ENCODE results near the gene PTAR1.
"Not testable (repeated sequence)": the region's sequence is repeated elsewhere in the genome, so short reads cannot be mapped to it uniquely, and the experiment has no call there.

Gene PTAR1, protein sequence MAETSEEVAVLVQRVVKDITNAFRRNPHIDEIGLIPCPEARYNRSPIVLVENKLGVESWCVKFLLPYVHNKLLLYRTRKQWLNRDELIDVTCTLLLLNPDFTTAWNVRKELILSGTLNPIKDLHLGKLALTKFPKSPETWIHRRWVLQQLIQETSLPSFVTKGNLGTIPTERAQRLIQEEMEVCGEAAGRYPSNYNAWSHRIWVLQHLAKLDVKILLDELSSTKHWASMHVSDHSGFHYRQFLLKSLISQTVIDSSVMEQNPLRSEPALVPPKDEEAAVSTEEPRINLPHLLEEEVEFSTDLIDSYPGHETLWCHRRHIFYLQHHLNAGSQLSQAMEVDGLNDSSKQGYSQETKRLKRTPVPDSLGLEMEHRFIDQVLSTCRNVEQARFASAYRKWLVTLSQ

DNA sequence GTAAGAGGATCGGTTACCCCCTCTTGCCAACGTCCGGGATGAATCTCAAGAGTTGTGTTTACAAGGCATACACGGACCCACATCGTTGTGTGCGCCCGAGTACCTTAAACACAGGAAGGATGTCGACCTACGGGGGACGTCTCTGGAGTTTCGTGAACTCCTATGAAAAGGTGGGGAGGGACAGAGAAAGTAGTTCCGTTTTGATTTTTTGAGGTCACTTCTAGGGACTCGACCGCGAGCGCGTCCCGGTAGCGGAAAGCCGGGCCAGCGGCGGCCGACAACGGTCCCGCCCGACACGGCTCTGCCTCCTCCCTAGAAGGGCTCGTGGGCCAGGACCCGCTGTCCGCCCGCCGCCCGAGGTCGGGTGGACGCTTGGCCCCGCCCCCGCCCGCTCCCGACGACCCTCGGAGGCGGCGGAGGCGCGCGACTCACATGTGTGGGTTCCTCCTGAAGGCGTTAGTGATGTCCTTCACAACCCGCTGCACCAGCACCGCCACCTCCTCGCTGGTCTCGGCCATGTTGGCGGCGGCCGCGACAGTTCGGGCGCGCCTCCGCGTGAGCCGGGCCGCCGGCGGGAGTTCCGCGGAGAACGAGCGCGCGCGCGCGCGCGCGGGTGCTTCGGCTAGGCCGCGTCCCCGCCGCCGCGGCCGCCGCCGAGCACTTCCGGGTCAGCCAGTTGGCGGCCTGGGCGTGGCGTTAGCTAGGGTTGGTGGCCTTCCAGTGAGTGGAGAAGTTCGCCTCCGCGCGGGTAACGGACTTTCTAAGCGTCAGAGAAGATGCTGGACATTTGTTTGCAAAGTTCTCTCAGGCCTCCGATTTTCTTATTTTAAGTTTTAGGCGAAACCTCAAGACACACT, at the start of gene PTAR1:
PTAR1 (minus strand) TSS at position 591 of the 857 bp plus-strand sequence; CDS start at position 518, 73 bp downstream.
- peak; percentile 86 for DNase-seq

DNA sequence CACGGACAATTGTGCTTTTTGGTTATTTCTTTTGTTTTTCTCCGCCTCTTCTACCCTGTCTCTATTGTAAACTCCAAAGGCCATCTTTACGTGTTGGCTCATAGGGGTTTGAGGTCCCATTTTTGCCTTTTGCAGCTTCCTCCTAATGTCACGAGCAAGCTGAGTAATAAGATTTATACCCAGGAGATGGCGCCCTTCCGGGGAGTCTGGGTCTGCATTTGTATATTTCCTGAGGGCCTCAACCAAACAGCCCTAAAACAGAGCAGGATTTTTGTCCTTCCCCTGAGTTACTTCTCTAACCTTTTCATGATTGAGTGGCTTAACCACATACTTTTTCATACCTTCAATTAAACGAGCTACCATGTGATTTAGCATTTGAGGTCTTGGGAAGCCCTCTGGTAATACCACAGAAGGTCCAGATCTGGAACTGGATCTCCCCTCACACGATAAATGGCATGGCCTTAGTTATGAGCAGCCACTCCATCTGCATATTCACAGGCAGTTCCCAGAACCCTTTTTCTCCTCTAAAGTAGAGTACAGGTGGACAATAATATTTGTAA, 49.6 kb upstream of the PTAR1 start:
- peak; percentile 39 for DNase-seq

DNA sequence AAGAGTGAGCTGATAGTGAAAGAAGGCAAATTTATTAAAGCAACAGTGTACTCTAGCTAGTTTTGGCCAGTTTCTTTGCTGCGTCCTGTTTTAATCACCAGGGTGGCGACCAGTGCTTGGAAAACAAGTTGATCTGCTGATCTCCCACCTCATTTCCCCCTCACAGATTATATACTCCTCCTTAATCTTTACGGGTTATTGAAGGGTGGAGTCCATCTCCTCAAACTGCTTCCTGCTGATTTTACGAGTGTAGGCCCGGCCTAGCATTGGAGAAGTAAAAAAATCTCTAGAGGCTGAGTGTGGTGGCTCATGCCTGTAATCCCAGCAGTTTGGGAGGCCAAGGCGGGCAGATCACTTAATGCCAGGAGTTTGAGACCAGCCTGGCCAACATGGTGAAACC, 46.8 kb upstream of the PTAR1 start:
- DNase-seq, result no peak

DNA sequence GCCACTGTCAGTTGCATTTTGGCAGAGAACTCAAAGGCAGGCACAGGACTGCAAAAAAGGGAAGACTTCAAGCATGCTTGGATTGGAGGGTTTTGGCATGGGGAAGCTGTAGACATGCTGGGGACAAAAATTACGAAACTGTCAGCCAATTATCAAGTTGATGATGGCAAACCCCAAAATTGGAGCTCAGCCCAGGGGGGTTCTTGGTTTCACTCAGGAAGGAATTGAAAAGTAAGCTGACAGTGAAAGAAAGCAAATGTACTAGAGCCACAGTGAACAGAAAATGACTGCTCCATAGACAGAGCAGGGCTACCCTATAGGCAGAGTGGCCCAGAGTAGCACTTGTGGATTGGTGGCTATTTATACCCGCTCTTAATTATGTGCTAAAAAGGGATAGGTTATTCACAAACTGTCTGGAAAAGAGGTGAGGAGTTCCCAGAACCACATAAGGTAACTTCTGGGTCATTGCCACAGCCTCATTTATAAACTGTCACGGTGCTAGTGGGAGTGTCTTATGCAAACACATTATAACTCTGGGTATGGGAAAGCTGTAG, 46.2 kb upstream of the PTAR1 start:
- DNase-seq, result peak; percentile 95

DNA sequence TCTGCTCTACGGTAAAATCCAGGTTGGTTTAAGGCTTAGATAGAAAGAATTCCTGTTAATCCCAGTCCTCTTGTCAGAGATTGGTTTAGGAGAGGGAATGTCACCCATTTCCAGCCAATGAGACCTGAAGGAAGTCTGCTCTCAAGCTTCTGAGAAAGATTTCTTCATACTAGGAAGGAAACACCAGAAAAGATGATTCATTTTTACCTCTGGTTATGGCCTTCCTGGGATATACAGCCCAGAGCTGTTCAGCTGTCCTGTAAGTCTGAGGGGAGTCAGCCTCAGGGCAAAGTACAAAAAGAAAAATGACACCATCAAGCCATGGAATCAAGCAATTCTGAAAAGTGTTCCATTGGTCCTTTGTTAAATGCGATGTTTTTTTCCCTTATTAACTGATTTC, 42.2 kb upstream of the PTAR1 start:
- DNase-seq, result peak; percentile 14

DNA sequence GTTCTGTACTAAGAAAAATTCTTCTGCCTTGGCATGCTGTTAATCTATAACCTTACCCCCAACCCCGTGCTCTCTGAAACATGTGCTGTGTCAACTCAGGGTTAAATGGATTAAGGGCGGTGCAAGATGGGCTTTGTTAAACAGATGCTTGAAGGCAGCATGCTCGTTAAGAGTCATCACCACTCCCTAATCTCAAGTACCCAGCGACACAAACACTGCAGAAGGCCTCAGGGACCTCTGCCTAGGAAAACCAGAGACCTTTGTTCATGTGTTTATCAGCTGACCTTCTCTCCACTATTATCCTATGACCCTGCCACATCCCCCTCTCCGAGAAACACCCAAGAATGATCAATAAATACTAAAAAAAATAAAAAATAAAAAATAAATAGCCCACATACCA, 40.2 kb upstream of the PTAR1 start:
- not testable (repeated sequence) for DNase-seq

DNA sequence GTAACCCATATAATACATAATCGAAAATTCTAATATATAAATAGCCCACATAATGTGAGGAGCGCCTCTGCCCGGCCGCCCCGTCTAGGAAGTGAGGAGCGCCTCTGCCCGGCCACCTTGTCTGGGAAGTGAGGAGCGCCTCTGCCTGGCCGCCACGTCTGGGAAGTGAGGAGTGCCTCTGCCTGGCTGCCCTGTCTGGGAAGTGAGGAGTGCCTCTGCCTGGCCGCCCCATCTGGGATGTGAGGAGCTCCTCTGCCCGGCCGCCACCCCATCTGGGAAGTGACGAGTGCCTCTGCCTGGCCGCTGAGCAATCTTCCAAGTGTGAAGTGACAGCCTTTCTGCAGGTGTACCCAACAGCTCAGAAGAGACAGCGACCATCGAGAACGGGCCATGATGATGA, 39.7 kb upstream of the PTAR1 start:
- not testable (repeated sequence) for DNase-seq

DNA sequence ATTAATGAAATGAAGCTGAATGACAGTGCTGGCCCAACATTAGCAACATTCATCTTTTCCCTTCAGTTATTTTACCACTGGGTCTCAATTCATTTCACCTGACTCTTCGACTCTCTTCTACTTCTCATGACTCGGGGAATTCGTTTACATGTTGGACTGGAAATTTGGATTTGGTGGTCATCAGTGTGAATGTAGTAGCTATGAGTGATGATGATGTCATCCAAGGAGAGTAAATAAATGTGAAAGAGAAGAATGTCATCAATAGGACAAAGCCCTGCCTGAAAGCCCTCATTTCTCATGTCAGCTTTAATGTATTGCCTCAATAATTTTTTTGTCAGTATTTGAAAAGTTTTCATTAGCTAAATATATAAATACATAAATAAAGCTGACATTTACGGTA, 38.9 kb upstream of the PTAR1 start:
- DNase-seq, result no peak

DNA sequence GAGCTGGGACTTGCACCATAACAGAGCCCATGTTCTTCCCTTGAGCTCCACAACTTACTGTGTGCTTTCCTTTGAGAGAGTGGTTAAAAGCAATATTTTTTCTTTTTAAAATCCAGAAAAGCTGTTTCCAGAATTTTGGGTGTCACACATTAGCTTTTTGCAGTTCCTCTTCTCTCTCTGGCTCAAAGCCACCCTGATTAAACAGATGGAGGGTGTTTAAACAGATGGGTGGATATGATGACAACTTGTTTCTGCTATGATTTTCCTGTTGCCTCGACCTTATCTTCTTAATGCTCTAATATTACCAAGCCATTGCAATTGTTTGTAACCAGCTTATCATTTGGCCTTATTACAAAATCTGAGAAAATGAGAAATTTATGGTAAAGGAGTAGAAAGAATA, 37.9 kb upstream of the PTAR1 start:
- DNase-seq, result no peak

DNA sequence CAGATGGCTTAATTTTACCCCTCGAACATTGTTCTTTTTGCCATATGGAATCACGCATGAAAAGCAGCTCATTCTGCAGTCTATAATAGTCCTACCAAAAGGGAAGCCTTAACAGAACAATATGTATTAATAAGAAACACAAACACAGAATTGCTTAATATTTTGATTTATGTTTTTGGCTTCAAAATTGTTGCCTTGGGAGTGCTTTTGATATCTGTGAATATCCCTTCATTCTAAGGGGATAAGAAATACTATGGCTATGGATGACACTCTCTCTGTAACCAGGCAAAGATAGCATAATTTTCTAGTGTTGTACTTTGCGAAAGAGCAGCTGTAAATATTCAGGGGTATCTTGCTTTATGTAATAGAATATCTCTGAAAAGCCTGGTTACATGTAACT, 34.5 kb upstream of the PTAR1 start:
- no peak for DNase-seq

DNA sequence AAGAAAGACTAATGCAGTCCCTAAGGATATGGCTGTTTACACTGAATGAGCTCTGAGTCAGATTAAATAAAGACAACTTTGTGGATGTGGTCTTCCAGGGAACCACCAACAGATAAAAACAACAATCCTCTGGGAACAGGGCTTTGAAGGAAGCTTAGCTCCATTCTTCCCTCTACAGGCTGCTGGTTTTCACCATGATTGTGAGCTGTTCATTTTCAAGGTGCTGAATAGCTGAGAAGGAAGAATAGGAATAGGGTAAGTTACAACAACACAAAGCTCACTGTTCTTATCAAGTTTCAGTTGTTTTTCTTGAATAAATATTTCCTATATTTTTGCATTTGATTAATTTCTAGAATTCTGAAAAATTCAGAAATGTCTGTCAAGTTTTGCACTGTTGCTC, 25.9 kb upstream of the PTAR1 start:
- DNase-seq, result no peak

DNA sequence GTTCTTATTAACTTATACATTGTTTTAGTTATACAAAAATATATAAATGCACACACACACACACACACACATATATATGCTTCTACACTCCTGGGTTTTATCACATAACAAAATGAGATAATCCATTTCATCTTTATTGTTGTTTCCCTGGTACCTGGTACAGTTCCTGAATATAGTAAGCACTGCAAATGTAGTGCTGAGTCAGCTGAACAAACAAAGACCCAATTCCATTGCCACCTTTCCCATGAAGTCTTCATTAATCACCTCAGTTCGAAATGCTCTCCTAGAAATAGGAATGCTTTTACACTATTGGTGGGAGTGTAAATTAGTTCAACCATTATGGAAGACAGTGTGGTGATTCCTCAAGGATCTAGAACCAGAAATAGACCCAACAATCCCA, 13.4 kb upstream of the PTAR1 start:
- DNase-seq, result no peak

DNA sequence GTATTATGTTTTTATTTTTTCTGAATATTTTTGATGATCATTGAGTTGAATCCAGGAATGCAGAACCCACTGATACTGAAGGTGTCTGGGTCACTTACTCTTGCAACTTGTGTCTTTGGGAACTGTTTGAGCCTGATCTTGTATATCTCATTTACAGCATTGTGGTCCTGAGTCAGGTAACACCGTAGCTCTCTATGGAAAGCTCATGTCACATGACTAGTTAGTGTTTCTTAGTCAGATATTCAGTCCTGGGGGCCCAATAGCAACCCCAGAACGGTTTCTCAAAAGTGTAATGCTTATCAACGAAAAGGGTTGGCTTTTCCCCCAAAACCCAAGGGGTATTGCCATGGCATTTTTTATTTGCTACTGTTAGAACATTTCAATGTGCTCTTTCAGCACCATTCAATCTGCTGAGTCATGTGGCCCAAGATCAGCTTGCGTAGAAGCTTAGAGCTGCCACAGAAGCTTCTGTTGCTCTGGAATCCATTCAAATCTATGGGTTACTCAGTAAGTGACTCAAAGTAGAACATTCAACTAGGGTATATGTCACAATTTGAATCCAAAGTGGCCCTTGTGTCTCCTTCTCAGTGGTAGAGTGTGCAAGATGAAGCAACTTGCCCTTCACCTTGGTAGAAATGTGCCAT, 12.1 kb upstream of the PTAR1 start:
- DNase-seq, result no peak

DNA sequence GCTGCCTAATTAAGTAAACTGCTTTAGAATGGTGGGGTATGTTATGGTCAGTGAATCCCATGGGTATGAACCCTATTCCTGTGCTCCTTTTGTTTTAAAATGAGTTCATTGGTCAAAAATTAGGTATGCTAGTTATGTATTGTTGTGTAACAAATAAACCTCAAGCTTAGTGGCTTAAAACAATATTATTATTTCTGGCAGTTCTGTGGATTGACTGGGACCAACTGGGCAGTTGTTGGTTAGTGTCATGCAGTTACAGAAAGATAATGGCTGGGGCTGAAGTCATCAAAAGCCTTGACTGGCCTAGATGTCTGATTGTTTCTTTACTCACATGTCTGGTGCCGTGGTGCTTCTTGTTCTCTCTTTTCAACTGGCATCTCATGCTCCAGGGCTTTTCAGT, 8.9 kb upstream of the PTAR1 start:
- DNase-seq, result no peak

DNA sequence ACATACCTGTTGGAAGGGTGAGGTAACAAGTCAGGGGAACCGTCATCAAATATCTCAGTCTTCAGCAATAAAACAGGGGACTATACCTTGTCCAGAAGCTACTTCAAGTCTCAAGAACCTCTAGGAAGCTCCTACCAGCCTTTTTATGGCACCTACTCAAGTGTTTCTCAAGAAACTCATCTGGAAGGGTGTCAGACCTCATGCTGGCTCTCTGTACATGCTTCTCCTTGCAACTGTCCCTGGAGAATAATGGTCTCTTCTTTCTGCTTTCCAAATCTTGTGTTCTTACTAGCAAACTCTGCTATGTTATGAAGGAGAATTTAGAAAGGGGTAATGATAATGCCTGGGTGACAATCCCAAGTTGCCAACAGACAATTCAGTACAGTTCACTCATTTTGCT, 8.3 kb upstream of the PTAR1 start:
- no peak for DNase-seq

DNA sequence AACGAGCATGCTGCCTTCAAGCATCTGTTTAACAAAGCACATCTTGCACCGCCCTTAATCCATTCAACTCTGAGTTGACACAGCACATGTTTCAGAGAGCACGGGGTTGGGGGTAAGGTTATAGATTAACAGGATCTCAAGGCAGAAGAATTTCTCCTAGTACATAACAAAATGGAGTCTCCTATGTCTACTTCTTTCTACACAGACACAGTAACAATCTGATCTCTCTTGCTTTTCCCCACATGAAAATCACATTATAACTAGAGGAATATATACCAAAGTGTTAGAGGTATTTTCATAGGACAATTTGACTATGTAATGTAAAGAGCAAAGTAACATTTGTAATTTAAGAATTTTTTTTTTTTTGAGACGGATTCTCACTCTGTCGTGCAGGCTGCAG, 4.1 kb upstream of the PTAR1 start:
- not testable (repeated sequence) for DNase-seq

DNA sequence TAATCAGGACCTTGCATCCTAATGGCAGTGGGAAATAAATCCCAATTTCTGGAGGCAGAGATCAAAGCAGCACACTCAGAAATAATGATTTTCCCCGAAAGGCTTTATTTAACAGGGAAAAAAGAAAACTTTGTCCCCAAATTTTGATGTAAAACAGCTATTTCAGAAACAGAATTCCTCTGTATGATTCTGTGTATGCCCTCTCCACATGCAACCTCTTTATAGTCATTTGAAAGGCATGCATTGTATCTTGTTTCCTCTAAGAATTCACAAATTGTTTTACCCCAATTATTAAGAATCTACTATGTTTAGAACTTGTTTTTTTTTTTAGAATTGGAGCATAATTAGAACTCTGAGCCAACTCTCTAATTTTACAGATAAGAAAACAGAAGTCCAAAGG, 2.7 kb upstream of the PTAR1 start:
- DNase-seq, result no peak

DNA sequence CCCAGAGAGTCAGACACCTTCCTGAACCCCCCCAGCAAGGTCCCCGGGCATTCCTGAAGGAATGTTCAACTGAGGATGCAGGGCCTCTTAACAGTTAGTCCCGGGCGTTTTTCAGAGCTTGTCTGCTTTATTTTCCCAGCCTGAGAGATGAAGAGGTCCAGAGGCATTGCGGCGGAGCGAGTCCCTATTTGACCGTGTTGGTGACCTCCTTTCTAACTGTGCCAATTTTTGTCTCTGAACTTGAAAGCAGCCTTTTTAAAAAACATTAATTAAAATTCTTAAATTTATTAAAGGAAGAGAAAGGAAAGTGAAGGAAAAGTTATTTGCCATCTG, 433 bp upstream of the PTAR1 start:
- DNase-seq, result no peak

DNA sequence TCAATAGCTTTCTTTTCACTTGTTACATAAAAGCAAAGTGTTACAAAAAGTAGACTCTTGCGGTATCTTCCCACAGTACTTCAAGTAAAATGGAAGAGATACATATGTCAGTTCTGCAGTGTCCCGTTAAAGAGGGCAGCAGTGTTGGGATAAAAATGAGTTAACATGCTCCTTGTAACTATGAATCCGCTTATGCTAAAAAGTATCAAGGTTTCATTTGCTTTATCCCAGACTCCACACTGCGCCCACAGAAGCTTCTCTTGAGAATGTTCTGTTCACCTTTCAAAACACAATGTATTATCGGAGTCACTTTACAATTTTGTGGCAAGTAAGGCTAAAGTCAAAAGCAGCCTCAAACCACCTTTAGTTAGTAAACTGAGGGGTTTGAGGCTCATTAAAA, 790 bp downstream of the PTAR1 start:
- no peak for DNase-seq

DNA sequence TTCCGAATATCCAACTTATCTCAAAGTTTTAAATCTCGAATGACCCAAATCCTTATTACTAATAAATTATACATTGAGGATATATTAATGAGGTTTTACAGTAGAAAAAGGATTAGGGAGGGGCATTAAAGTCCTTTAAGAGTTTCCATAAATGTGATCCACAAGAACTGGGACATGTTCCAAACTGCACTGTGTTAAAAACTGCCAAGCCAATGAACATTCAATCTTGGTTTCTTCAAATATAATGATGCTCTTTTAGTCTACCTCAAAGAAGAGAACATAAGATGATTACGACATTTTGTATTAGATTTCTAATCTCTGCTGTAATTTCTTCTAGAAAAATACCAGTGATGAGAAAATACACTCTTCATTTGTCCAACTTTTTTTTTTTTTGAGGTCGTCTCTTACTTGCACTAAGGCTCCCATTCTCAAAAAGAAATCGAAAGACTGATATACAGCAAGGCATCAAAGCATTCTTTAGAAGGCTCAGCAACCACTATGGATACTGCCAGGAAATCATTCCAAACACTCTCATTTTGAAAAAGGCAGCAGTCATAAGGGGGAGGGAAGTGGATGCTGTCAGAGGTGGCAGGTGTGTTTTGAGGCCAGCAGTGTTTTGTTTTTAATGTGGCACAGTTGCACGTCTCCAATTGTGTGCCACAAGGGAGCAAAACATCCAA, 1.7 kb downstream of the PTAR1 start:
- no peak for DNase-seq

DNA sequence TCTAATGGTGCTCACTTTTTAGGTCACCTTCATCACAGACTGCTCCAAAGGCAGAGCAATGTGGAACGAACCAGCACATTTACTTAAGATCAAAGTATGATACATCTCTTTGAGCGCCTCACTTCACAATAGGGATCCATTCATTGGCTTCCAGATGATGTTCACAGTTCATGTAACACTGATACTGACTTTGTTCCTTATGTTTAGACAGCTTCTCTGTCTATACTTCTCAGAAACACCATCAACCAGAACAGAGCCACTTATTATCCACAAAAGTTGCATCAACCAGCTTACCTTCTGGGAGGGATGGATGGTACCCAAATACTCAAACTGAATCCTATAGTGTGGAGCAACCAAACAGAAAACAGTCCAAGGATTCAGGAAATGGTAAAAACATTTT, 4.6 kb downstream of the PTAR1 start:
- DNase-seq, result no peak

DNA sequence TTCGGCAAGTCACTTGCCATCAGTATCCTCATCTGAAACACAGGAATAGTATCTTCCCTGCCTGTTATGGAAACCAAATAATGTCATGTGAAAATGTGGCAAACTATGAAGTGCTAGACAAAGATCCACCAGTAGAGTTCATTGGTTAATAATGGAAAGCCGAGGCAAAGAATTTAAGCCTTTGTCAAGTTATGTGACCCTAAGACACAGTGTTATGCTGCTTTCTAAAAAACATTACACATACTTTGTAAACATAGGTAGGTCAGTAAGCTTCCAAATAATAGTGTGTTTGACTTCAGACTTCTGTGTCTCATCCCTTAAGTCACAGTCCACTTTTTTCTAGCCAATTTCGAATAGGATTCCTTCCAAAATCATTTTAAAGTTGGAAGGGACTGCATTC, 6.0 kb downstream of the PTAR1 start:
- no peak for DNase-seq

DNA sequence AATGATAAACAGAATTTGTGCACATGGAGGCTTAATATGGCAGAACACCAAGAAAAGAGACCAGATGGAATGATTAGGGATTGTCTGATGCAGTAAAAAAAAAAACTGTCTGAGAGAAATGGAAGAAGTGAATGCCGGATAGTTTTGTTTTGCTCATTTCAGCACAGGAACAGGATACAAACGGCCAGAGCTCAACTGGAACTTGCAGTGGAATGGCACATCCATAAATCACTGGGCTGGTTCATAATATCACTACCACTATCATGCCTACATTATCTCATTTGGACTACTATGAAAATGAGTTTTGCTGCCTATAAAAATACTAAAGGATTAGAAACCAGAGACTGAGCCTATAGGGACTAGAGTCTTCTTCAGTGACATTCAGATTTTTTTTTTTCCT, 9.7 kb downstream of the PTAR1 start:
- no peak for DNase-seq

Measured in MV-4-11 (cell line).